K562 (cell line): ENCODE measurements around the gene ATP6V1G2. TPM values are rescaled to one million over a fixed set of nuclear protein-coding genes. Genes with fewer than 3 reads are reported as not detected.
A peak's percentile ranks its signal among the peaks of the same experiment; 100 is the strongest.

Experiments used
- CTCFL ChIP-seq: IDR thresholded peaks from 2 replicates; pipeline ENCODE4 v1.6.1; 2011; ENCODE audit warnings: borderline replicate concordance, low read depth, mild to moderate bottlenecking, moderate library complexity, low read length; ENCODE audit not compliant: insufficient read depth, poor library complexity, severe bottlenecking
- DMBX1 ChIP-seq: fragments of 250-450 bp; sonication (Bioruptor Pico); IDR thresholded peaks from 2 replicates; pipeline ENCODE4 v1.8.0; 2022; ENCODE audit warnings: inconsistent platforms, mild to moderate bottlenecking, moderate library complexity, borderline replicate concordance
- GTF2E2 ChIP-seq: fragments of 200-800 bp; sonication (Bioruptor generic); IDR thresholded peaks from 2 replicates; pipeline ENCODE4 v1.6.1; 2016; ENCODE audit warnings: missing genetic modification characterization, missing compliant biosample characterization
- PHF8 ChIP-seq: fragments of 200-600 bp; sonication (generic); IDR thresholded peaks from 2 replicates; pipeline ENCODE4 v1.6.1; 2012; ENCODE audit warnings: mixed run types, mild to moderate bottlenecking, inconsistent platforms, low read length, moderate library complexity, borderline replicate concordance
- SLC30A9 ChIP-seq: fragments of 250-450 bp; sonication (Bioruptor Pico); IDR thresholded peaks from 2 replicates; pipeline ENCODE4 v1.8.0; 2022; ENCODE audit warnings: mild to moderate bottlenecking, moderate library complexity
- SP1 ChIP-seq: sonication (generic); formaldehyde crosslinking; IDR thresholded peaks from 2 replicates; pipeline ENCODE4 v1.8.1; 2022; ENCODE audit warnings: mild to moderate bottlenecking, missing genetic modification reagents
- SRF ChIP-seq, 2 experiments: fragments of 250-450, 450-650 bp in 1 of 2; sonication (Bioruptor Pico) in 1 of 2; sonication (generic) in 1 of 2; formaldehyde crosslinking; IDR thresholded peaks; 2 replicates each; pipeline versions ENCODE4 v1.5.0 to v1.5.1; 2020 to 2022; ENCODE audit warnings: mild to moderate bottlenecking in 1 of 2, missing genetic modification reagents in 1 of 2
- STAT5A ChIP-seq: IDR thresholded peaks from 2 replicates; pipeline ENCODE4 v1.6.1; 2012; ENCODE audit warnings: low read length, inconsistent platforms, borderline replicate concordance
- ZBTB12 ChIP-seq: fragments of 250-450 bp; sonication (Bioruptor Pico); IDR thresholded peaks from 2 replicates; pipeline ENCODE4 v1.4.0; 2020
- ZNF232 ChIP-seq: sonication (generic); formaldehyde crosslinking; IDR thresholded peaks from 2 replicates; pipeline ENCODE4 v1.8.0; 2022; ENCODE audit warnings: mild to moderate bottlenecking, missing genetic modification reagents
- ZNF431 ChIP-seq: sonication (generic); formaldehyde crosslinking; IDR thresholded peaks from 2 replicates; pipeline ENCODE4 v1.8.0; 2022; ENCODE audit warnings: mild to moderate bottlenecking, missing genetic modification reagents
- polyA plus RNA-seq, 8 experiments: library from polyadenylated mRNA; depleted of rRNA in 4 of 8; stranded (reverse) in 5 of 8; unstranded in 3 of 8; fragments of >200 nt; fragmentation: Nextera tagmentation in 2 of 8; fragmentation: Illumina TruSeq in 1 of 8; extraction: Ambion mirVana in 2 of 8; extraction: Trizol in 1 of 8; gene quantifications; 2 replicates each; pipeline versions ENCODE4 v1.2.1 to v1.2.3, GENCODE V29; 2011 to 2014; ENCODE audit warnings: inconsistent platforms in 1 of 8, missing spikeins in 1 of 8
- total RNA-seq, 7 experiments: library from RNA; depleted of rRNA in 6 of 7; stranded (reverse); fragments of >200 nt in 6 of 7; fragmentation: Illumina TruSeq in 2 of 7; extraction: Trizol in 2 of 7; gene quantifications; 2 replicates each; pipeline versions ENCODE4 v1.2.1 to v1.2.3, GENCODE V29; 2011 to 2021; ENCODE audit warnings: low replicate concordance in 1 of 7
- TF ChIP-seq, protein P1 (sequence below): sonication (generic); formaldehyde crosslinking; IDR thresholded peaks from 2 replicates; pipeline ENCODE4 v1.4.0; 2020; ENCODE audit warnings: mild to moderate bottlenecking, missing genetic modification reagents
- TF ChIP-seq, protein P2 (sequence below): sonication (generic); formaldehyde crosslinking; IDR thresholded peaks from 2 replicates; pipeline ENCODE4 v1.8.1; 2023; ENCODE audit warnings: mild to moderate bottlenecking, missing genetic modification reagents, moderate library complexity
- TF ChIP-seq, protein P3 (sequence below), 2 experiments: IDR thresholded peaks; 2 replicates each; pipeline ENCODE4 v1.6.1; 2011; ENCODE audit warnings: borderline replicate concordance in 1 of 2, control low read depth in 1 of 2, low read depth in 1 of 2, low read length in 1 of 2, mild to moderate bottlenecking in 1 of 2, mixed read lengths in 1 of 2, moderate library complexity in 1 of 2; ENCODE audit not compliant: insufficient read depth in 1 of 2, insufficient read length in 1 of 2, poor library complexity in 1 of 2, severe bottlenecking in 1 of 2; ENCODE audit errors: extremely low read depth in 1 of 2
- TF ChIP-seq, protein P4 (sequence below): sonication (generic); formaldehyde crosslinking; IDR thresholded peaks from 2 replicates; pipeline ENCODE4 v1.9.0; 2022; ENCODE audit warnings: mild to moderate bottlenecking, missing genetic modification reagents

Gene ATP6V1G2
- total and polyA plus RNA-seq, 9 of the 15 experiments (the other 6 are each of a cell fraction or from before 2014, with no cell fraction given), result 0.14 to 1.5 (median 0.33) TPM

DNA sequence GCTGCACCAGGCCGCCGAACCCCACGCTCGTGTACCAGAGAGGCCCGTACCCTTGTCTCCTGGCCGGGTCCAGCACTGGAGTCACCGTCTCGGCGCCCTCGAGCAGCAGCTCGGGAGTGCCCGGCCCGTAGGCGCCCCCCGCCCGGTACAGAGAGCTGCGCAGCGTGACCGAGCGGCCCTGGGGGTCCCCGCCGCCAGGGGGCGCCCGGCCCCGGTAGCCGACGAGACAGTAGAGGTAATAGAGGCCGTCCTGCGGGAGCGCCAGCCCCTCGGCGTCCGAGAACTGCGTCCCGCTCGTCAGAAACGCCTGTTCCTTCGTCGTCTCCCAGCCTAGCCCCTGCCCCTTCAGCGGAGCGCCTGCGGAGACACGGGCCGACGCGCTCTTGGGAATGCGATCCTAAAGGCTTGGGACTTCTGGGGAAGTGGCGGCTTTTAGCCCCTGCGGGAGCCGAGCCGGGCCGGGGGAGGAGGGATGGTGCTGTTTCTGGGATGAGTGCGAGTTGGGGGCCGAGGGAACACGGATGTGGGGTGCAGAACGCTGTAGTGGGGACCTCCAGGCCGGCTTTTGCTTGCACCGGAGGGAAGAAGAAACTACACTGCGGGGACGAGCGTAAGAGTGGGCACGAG is 34.5 kb upstream of the ATP6V1G2 start (continued):
- TF ChIP-seq CTCFL, result peak; percentile 94
- no peak for TF ChIP-seq SLC30A9
- TF ChIP-seq, protein P1, sequence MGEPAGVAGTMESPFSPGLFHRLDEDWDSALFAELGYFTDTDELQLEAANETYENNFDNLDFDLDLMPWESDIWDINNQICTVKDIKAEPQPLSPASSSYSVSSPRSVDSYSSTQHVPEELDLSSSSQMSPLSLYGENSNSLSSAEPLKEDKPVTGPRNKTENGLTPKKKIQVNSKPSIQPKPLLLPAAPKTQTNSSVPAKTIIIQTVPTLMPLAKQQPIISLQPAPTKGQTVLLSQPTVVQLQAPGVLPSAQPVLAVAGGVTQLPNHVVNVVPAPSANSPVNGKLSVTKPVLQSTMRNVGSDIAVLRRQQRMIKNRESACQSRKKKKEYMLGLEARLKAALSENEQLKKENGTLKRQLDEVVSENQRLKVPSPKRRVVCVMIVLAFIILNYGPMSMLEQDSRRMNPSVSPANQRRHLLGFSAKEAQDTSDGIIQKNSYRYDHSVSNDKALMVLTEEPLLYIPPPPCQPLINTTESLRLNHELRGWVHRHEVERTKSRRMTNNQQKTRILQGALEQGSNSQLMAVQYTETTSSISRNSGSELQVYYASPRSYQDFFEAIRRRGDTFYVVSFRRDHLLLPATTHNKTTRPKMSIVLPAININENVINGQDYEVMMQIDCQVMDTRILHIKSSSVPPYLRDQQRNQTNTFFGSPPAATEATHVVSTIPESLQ (CRISPR knock-in tag), result peak; percentile 97
- TF ChIP-seq ZBTB12 (CRISPR knock-in tag), result peak; percentile 48; the same call in 1 of the 2 replicates
- TF ChIP-seq ZNF232 (CRISPR knock-in tag), result no peak
- 0 out of 2 replicates have a peak, but pooled peaks have one; percentile 38 for TF ChIP-seq ZNF431 (CRISPR knock-in tag)
- TF ChIP-seq, protein P2, sequence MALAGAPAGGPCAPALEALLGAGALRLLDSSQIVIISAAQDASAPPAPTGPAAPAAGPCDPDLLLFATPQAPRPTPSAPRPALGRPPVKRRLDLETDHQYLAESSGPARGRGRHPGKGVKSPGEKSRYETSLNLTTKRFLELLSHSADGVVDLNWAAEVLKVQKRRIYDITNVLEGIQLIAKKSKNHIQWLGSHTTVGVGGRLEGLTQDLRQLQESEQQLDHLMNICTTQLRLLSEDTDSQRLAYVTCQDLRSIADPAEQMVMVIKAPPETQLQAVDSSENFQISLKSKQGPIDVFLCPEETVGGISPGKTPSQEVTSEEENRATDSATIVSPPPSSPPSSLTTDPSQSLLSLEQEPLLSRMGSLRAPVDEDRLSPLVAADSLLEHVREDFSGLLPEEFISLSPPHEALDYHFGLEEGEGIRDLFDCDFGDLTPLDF (CRISPR knock-in tag), result peak; percentile 70; the same call in 1 of the 2 replicates
- peak in 1 of 2 experiments; percentile 38; a peak in 1 of 4 replicates for TF ChIP-seq SRF (CRISPR knock-in tag; IDR thresholded peaks at IDR 0.05)
- TF ChIP-seq STAT5A, result no peak
- peak; percentile 86; the same call in 1 of the 2 replicates for TF ChIP-seq PHF8
- peak; percentile 56; the same call in 1 of the 2 replicates for TF ChIP-seq GTF2E2 (tag)
- peak; percentile 74 for TF ChIP-seq DMBX1 (CRISPR knock-in tag)
- TF ChIP-seq, protein P3, sequence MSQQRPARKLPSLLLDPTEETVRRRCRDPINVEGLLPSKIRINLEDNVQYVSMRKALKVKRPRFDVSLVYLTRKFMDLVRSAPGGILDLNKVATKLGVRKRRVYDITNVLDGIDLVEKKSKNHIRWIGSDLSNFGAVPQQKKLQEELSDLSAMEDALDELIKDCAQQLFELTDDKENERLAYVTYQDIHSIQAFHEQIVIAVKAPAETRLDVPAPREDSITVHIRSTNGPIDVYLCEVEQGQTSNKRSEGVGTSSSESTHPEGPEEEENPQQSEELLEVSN (IDR thresholded peaks at IDR 0.05; ENCODE audit: borderline replicate concordance in 1 of 2, extremely low read depth in 1 of 2, insufficient read depth in 1 of 2, insufficient read length in 1 of 2, low read depth in 1 of 2, low read length in 1 of 2, poor library complexity in 1 of 2, severe bottlenecking in 1 of 2), result peak; percentile 78 to 91
- TF ChIP-seq, protein P4, sequence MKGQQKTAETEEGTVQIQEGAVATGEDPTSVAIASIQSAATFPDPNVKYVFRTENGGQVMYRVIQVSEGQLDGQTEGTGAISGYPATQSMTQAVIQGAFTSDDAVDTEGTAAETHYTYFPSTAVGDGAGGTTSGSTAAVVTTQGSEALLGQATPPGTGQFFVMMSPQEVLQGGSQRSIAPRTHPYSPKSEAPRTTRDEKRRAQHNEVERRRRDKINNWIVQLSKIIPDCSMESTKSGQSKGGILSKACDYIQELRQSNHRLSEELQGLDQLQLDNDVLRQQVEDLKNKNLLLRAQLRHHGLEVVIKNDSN (CRISPR knock-in tag), result peak; percentile 69; the same call in 1 of the 2 replicates
- TF ChIP-seq SP1 (CRISPR knock-in tag), result peak; percentile 85
